HG03159 (cell line): Measurements from ENCODE around the gene RAB44.
"Not testable (repeated sequence)": the region's sequence is repeated elsewhere in the genome, so short reads cannot be mapped to it uniquely, and the experiment has no call there.

ENCODE experiments used
- ATAC-seq: cut with Tn5 transposase; IDR thresholded peaks from one replicate; pipeline ENCODE4 v1.9.1; 2021; ENCODE audit warnings: mild to moderate bottlenecking, moderate library complexity; ENCODE audit not compliant: unreplicated experiment

RAB44 gene, protein sequence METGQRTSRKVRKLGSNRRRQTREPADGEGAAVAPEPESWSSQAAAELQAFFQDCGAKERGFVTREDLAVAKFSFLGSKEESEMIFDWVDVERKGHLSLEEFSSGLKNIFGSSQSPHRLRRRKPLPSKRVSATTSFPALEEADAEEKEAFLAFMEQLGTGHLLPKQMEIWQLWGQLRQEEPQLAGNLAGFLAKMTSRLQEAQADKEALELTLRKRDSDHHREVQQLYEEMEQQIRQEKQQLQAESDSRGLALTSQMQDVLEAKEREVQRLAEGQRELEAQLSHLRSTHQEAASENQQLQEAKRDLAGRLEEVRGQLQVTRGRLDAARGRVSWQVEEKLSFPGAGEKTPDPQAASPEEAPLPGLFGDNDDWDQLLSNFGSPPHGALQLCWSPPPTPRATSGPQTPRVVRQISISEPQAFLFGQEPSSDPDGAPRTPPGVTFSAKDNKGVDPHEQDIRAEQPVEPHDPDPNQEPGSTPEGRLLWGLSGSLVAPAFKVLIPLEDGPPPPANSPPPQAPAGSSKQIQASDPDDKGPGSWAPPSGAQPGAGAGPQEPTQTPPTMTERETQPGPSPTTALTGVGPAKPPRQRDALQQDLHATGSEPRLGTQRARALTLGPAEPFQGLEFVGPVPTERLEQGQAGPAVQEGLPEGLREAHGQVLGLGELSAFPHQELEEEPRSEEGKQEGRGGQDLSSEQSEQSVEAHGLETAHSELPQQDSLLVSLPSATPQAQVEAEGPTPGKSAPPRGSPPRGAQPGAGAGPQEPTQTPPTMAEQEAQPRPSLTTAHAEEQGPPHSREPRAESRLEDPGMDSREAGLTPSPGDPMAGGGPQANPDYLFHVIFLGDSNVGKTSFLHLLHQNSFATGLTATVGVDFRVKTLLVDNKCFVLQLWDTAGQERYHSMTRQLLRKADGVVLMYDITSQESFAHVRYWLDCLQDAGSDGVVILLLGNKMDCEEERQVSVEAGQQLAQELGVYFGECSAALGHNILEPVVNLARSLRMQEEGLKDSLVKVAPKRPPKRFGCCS

DNA sequence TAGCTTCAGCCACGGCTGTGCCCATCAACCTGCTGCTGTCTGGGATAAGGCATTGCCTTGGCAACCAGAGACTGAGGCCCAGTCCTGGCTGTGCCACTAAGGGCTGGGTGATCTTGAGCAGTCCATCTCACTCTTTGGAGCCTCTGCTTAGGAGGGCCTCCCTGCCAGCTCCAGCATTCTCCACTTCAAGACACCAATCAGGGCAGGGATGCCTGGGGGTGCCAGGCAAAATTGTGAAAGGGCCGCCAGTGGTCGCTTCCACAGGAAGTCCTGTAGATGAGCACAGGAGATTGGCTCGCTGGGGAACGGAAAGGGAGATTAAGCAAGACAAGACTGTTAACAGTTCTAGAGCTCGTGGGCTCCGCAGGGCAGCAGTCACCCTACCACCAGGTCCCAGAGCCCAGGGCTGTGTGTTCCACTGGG is at the start of gene RAB44:
Gene RAB44 (plus strand): TSS at position 346 of the 423 bp plus-strand sequence. CDS start 6,410 bp downstream, outside the sequence.
- ATAC-seq = no peak

- no peak for ATAC-seq
Measured at GRCh38 chr6:36649086-36649485, 48.5 kb upstream of the RAB44 start.

DNA sequence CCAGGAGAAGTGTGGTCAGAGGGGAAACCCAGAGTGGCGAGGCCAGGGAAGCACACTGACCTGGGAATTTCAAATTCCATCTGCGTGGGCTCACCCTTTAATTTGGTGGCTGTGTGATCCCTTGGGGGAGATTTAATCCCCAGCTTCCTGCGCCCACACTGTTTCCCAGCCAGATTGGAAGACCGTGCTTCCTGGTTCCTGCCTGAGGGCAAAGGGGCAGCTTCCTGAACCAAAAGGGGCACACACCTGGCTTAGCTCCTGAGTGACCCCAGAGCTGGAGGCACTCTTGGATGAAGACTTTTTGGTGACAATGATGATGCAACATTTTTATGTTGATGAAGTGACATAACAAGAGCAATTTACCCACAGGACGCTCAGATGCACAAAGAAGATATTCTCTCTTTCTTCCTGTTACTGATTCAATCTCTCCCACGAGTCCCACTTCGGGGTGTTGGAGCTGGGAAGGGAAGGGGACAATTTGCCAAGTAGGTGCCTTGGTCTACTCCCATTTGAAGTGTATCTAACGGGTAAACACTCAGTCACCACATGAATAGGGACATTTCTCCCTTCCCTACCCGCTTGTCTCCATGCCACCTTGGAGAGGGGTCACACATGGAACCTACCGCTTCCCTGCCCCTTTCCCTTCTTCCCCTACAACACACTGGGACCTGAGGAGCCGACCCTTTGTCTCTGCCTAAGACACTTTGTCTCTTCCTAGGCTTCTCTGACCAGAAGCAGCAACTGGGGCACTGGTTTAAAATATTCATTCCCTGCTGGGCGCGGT is 47.7 kb upstream of the RAB44 start:
- ATAC-seq = no peak

DNA sequence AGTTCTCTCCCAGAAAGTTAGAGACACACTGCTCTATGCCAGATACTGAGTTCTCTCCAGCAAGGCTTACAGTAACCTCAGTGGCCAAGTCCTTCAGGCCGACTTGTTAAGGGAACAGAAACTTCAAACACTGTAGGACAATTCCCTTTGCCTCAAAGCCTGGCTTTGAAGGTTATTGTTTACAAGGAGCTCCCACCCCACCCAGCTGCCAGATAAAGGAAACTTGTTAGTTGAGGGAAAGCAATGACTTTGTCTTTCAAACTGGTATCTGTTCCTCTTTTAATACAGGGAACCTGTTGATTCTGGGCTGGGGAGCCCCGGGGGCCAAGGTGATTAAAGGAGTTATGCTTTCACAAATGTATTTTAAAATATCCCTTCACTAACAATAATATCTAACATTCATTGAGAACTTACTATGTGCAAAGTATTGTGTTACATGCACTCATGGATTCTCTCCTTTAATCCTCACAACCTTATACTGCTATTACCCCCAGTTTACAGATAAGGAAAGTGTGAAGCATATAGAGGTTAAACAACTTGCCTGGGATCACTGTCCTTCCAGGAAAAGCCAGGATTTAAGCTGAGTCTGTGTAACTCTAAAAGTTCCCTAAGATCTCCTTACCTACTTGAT is 46.7 kb upstream of the RAB44 start:
- ATAC-seq = peak; percentile 74

DNA sequence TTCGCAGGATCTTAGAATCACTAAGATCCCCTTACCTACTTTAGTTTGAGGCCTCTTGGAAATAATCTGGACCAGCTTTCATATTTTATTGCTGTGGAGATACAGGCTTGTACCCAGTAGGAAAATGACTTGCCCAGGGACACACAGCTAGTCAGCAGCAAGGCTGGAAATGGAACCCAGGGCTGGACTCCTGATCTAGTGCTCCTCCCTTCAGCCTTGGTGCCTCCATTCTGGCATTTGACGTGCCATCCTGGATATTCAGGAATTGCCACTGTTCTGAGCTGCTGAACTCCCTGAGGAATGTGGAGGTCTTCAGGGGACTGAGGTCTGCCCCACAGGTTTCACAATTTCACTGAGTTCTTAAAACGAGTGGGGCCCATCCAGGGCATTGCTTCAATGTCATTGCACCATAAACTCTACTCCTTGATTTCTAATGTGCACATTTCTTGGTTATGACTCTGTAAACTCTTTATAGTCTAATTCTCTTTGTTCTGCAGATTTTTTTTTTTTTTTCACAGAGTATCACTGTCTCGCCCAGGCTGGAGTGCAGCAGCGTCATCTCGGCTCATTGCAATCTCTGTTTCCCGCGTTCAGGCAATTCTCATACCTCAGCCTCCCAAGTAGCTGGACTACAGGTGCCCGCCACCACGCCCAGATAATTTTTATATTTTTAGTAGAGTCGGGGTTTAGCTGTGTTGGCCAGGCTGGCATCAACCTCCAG is 45.8 kb upstream of the RAB44 start:
- ATAC-seq = no peak

- not testable (repeated sequence) for ATAC-seq
Measured at GRCh38 chr6:36654469-36654868, 43.2 kb upstream of the RAB44 start.

DNA sequence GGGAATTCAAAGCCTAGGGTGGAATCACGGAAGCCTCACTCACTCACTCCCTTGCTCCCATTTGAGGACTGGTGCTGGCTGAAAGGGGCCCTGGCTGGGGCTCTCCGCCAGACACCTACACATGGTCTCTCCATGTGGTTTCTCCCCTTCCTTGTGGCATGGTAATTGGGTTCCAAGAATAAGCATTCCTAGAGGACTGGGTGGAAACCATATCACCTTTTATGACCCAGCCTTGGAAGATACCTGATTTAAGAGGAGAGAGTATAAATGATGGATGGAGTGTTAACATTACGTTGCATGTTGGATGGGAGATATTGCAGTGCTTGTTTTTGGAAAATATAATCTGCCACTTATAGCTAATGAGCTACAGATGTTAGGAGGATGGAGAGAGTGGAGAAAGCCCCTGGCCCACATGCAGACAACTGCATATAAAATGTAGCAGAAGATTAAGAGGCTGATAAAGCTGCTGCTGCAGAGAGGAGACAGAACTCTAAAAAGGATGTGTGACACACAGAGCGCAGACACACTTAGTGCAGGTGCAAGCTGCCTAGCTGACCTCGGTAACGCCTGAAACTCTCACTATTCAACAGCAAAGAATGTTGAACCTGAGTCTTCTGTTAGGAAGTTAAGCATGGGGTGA is 42.4 kb upstream of the RAB44 start:
- ATAC-seq = no peak

- ATAC-seq = no peak
Measured at GRCh38 chr6:36656441-36656840, 41.2 kb upstream of the RAB44 start.

DNA sequence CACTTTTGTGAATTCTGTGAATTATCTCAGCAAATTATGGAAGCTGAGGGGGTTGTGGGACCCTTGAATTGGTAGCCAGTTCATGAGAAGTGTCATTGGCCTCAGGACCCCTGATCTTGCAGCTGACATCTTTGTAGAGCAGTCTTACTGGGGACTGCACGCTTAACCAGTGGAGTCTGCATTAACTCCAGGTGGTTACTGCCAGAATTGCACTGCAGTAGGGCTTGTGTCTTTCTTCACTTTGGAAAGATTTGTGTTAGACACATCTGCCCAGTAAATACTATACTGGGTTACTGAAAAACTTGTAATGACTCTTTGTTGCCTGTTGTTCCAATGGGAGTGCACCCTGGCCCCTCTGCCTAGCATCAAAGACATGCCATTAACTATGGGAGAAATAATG is 40.4 kb upstream of the RAB44 start:
- ATAC-seq = no peak

GRCh38 chr6:36657942-36658544 is 39.6 kb upstream of the RAB44 start:
- ATAC-seq = no peak

DNA sequence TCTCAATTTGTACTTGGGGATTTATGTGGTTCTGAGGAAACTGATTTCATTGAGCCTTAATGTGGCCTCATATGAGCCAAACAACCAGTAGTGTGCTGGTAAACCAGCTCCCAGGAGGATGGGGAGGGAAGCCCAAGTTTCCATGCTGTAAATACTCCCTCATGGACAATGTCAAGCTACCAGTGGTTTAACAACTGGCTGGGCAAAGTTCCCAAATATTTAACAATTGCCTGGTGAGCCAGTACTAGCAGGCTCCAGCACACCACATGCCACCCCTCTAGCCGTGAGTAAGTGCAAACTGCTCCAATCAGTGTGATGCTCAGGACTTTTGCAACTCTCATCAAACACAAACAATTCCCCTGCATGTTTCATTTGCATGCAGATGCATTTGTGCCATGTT is 38.4 kb upstream of the RAB44 start:
- no peak for ATAC-seq

GRCh38 chr6:36660771-36661471 is 36.7 kb upstream of the RAB44 start:
- ATAC-seq = no peak

- ATAC-seq = no peak
Measured at GRCh38 chr6:36662380-36662779, 35.2 kb upstream of the RAB44 start.

DNA sequence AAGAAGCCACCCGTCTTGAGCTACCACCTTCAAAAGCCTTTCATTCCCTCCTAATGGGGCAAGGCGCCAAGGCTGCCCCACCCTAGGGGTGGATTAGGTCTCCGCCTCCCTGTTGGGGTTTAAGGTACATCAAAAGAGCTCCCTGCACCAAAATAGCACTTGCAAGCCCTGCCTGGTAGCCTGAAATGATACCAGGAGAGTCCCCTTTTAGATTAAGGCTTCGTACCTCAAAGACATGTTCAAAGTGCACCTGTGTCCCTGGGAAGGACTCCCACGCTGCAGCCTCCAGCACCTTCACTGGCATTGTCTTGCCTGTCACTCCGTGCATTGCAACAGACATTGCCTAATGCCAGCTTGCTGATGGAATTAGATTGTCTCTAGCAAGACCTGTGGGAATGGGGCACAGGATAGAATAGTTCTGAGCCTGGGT is 34.8 kb upstream of the RAB44 start:
- ATAC-seq = no peak

DNA sequence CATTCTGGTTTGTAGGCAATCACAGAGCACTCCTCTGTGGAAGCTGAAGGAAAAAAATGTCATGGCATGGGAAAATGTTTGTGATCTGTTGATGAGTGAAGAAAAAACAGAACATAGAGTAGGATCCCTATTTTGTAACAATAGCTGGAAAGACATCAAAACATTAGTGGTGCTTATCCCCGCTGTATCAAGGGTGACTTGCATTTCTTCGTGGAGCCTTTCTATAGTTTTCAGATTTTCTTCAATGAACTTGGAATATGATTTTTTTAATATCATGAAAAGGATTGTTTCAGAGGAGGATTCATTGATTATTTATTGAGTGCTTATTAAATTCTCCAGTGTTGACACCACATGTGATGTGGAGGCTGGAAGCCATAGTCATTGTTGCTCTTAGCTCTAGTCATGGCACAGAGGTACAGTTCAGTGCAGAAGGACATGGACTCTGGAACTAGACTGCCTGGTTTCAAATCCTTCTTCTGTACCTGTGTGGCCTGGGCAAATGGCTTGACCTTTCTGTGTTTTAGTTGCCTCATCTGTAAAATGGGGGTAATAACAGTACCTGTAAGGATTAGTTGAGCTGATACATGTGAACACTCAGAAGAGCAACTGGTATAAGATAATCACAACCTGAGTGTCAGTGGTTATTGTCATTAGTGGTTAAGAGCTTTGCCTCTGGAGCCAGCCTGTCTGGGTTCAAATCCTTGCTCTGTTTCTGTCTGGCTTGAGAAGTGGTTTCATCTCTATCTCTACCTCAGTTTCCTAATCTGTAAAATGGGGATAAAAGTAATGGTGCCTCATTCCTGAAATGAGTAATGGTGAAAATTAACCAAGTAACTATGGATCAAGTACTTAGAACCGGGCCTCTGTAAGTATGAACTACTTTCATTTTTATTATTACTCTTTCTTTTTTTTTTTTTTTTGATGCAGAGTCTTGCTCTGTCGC is 33.9 kb upstream of the RAB44 start:
- no peak for ATAC-seq

- ATAC-seq = no peak
Measured at GRCh38 chr6:36665180-36665579, 32.4 kb upstream of the RAB44 start.

GRCh38 chr6:36666287-36666686 is 31.3 kb upstream of the RAB44 start:
- no peak for ATAC-seq
